GM23338 (cell line): ENCODE measurements around the gene CWH43. TPM values are rescaled to one million over a fixed set of nuclear protein-coding genes. Genes with fewer than 3 reads are reported as not detected.

Experiments used
- ATAC-seq: fragments of 200-7000 bp; cut with Tn5 transposase; 3 replicates; pipeline ENCODE4 v1.9.1; 2020
- DNase-seq: peaks from one replicate; pipeline ENCODE4 v3.0.0-alpha.2; 2015; ENCODE audit warnings: low spot score
- H2AFZ ChIP-seq: fragments of 200-600 bp; sonication (generic); 2 replicates; pipeline ENCODE4 v1.8.0; 2016; ENCODE audit warnings: antibody characterized with exemption, mild to moderate bottlenecking, moderate library complexity
- H3F3A ChIP-seq: fragments of 200-600 bp; sonication (generic); replicated peaks from 2 replicates; pipeline ENCODE4 v1.8.0; 2017; ENCODE audit warnings: antibody characterized with exemption, mixed run types, low read depth
- H3K27ac ChIP-seq: fragments of 200-600 bp; sonication (generic); 2 replicates; pipeline ENCODE4 v1.6.1; 2016; ENCODE audit warnings: low read depth
- H3K27me3 ChIP-seq: fragments of 200-600 bp; sonication (generic); 2 replicates; pipeline ENCODE4 v1.8.0; 2016; ENCODE audit warnings: mild to moderate bottlenecking, mixed run types, moderate library complexity; ENCODE audit not compliant: insufficient read depth
- H3K36me3 ChIP-seq: fragments of 200-600 bp; sonication (generic); 2 replicates; pipeline ENCODE4 v1.8.0; 2016; ENCODE audit warnings: mild to moderate bottlenecking; ENCODE audit not compliant: insufficient read depth
- H3K4me1 ChIP-seq: fragments of 200-600 bp; sonication (generic); 2 replicates; pipeline ENCODE4 v1.8.0; 2016; ENCODE audit warnings: mild to moderate bottlenecking, moderate library complexity; ENCODE audit not compliant: insufficient read depth
- H3K4me2 ChIP-seq: fragments of 200-600 bp; sonication (generic); 2 replicates; pipeline ENCODE4 v1.7.1; 2017; ENCODE audit warnings: mixed run types
- H3K4me3 ChIP-seq: fragments of 200-600 bp; sonication (generic); 2 replicates; pipeline ENCODE4 v1.6.1; 2016; ENCODE audit warnings: mixed run types
- H3K79me2 ChIP-seq: fragments of 200-600 bp; sonication (generic); replicated peaks from 2 replicates; pipeline ENCODE4 v1.8.0; 2017; ENCODE audit warnings: mild to moderate bottlenecking; ENCODE audit not compliant: insufficient read depth
- H3K9me2 ChIP-seq: fragments of 200-600 bp; sonication (generic); 2 replicates; pipeline ENCODE4 v1.8.0; 2017; ENCODE audit not compliant: insufficient read depth
- H4K20me1 ChIP-seq: fragments of 200-600 bp; sonication (generic); replicated peaks from 2 replicates; pipeline ENCODE4 v1.8.0; 2017; ENCODE audit warnings: mild to moderate bottlenecking; ENCODE audit not compliant: insufficient read depth
- H3K27ac Mint-ChIP-seq: 2 replicates; pipeline ENCODE4 v1.8.0; 2020; ENCODE audit warnings: inconsistent platforms, mild to moderate bottlenecking, moderate library complexity, mixed read lengths
- H3K27me3 Mint-ChIP-seq: 3 replicates; pipeline ENCODE4 v1.8.0; 2022; ENCODE audit warnings: low read depth, mild to moderate bottlenecking, moderate library complexity, mixed read lengths, inconsistent platforms; ENCODE audit not compliant: insufficient read depth, poor library complexity
- H3K36me3 Mint-ChIP-seq: 3 replicates; pipeline ENCODE4 v1.8.0; 2021; ENCODE audit warnings: low read depth, mild to moderate bottlenecking, inconsistent platforms, moderate library complexity, mixed read lengths
- H3K4me1 Mint-ChIP-seq: 3 replicates; pipeline ENCODE4 v1.8.0; 2020; ENCODE audit warnings: mild to moderate bottlenecking, inconsistent platforms, mixed read lengths
- H3K4me3 Mint-ChIP-seq: 3 replicates; pipeline ENCODE4 v1.8.0; 2021; ENCODE audit warnings: moderate library complexity, mild to moderate bottlenecking, inconsistent platforms, mixed read lengths
- H3K9me3 Mint-ChIP-seq: 3 replicates; pipeline ENCODE4 v1.8.0; 2020; ENCODE audit warnings: moderate library complexity, mild to moderate bottlenecking, inconsistent platforms, mixed read lengths
- NANOG ChIP-seq: IDR thresholded peaks from 2 replicates; pipeline ENCODE4 v1.6.1; 2016; ENCODE audit warnings: antibody characterized with exemption, borderline replicate concordance
- POLR2AphosphoS5 ChIP-seq: IDR thresholded peaks from 2 replicates; pipeline ENCODE4 v1.6.1; 2016; ENCODE audit warnings: antibody characterized with exemption, low read depth
- ZNF331 ChIP-seq: fragments of 250-450 bp; sonication (Bioruptor Pico); IDR thresholded peaks from 2 replicates; pipeline ENCODE4 v1.5.0; 2020; ENCODE audit warnings: low read depth, mild to moderate bottlenecking, moderate library complexity
- polyA plus RNA-seq: library from polyadenylated mRNA; unstranded; fragments of >200 nt; fragmentation: Nextera tagmentation; extraction: Ambion mirVana; gene quantifications from 2 replicates; pipeline ENCODE4 v1.2.1, GENCODE V29; 2016
- total RNA-seq: library from RNA; depleted of rRNA; stranded (reverse); fragments of >200 nt; shearing (Covaris generic); gene quantifications from 2 replicates; pipeline ENCODE4 v1.2.3, GENCODE V29; 2014
- TF ChIP-seq, protein P1 (sequence below): fragments of 250-450 bp; sonication (Bioruptor Pico); IDR thresholded peaks from 2 replicates; pipeline ENCODE4 v1.5.0; 2020; ENCODE audit warnings: mild to moderate bottlenecking, moderate library complexity
- TF ChIP-seq, protein P2 (sequence below), 2 experiments: fragments of 200-600 bp in 1 of 2; sonication (generic) in 1 of 2; conservative IDR thresholded peaks; 2 replicates each; pipeline versions ENCODE4 v1.5.1 to v1.6.1; 2016 to 2017; ENCODE audit warnings: antibody characterized with exemption in 2 of 2, low read depth in 2 of 2, mild to moderate bottlenecking in 2 of 2, moderate library complexity in 1 of 2

CWH43 gene
- total and polyA plus RNA-seq, 2 experiments from 2014 or later, result not detected

DNA sequence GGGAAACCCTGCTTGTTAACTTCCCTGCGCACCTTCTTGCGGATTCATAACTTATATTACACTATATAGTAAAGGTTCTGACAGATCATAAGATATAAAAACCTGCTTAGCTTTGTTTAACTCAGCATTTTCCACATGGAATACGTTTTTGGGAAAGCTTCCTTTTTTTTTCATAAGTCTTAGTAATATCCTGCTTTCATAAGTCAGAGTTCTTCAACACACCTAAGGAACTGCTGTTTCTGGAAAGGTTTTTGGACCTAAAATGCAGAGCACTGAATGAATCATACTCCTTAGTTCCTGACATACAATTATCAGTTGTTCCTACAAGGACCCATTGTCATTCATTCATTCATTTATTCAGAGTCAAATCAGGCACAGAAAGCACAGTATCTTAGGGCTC lies 47.2 kb upstream of the CWH43 start (continued):
- TF ChIP-seq, protein P1, sequence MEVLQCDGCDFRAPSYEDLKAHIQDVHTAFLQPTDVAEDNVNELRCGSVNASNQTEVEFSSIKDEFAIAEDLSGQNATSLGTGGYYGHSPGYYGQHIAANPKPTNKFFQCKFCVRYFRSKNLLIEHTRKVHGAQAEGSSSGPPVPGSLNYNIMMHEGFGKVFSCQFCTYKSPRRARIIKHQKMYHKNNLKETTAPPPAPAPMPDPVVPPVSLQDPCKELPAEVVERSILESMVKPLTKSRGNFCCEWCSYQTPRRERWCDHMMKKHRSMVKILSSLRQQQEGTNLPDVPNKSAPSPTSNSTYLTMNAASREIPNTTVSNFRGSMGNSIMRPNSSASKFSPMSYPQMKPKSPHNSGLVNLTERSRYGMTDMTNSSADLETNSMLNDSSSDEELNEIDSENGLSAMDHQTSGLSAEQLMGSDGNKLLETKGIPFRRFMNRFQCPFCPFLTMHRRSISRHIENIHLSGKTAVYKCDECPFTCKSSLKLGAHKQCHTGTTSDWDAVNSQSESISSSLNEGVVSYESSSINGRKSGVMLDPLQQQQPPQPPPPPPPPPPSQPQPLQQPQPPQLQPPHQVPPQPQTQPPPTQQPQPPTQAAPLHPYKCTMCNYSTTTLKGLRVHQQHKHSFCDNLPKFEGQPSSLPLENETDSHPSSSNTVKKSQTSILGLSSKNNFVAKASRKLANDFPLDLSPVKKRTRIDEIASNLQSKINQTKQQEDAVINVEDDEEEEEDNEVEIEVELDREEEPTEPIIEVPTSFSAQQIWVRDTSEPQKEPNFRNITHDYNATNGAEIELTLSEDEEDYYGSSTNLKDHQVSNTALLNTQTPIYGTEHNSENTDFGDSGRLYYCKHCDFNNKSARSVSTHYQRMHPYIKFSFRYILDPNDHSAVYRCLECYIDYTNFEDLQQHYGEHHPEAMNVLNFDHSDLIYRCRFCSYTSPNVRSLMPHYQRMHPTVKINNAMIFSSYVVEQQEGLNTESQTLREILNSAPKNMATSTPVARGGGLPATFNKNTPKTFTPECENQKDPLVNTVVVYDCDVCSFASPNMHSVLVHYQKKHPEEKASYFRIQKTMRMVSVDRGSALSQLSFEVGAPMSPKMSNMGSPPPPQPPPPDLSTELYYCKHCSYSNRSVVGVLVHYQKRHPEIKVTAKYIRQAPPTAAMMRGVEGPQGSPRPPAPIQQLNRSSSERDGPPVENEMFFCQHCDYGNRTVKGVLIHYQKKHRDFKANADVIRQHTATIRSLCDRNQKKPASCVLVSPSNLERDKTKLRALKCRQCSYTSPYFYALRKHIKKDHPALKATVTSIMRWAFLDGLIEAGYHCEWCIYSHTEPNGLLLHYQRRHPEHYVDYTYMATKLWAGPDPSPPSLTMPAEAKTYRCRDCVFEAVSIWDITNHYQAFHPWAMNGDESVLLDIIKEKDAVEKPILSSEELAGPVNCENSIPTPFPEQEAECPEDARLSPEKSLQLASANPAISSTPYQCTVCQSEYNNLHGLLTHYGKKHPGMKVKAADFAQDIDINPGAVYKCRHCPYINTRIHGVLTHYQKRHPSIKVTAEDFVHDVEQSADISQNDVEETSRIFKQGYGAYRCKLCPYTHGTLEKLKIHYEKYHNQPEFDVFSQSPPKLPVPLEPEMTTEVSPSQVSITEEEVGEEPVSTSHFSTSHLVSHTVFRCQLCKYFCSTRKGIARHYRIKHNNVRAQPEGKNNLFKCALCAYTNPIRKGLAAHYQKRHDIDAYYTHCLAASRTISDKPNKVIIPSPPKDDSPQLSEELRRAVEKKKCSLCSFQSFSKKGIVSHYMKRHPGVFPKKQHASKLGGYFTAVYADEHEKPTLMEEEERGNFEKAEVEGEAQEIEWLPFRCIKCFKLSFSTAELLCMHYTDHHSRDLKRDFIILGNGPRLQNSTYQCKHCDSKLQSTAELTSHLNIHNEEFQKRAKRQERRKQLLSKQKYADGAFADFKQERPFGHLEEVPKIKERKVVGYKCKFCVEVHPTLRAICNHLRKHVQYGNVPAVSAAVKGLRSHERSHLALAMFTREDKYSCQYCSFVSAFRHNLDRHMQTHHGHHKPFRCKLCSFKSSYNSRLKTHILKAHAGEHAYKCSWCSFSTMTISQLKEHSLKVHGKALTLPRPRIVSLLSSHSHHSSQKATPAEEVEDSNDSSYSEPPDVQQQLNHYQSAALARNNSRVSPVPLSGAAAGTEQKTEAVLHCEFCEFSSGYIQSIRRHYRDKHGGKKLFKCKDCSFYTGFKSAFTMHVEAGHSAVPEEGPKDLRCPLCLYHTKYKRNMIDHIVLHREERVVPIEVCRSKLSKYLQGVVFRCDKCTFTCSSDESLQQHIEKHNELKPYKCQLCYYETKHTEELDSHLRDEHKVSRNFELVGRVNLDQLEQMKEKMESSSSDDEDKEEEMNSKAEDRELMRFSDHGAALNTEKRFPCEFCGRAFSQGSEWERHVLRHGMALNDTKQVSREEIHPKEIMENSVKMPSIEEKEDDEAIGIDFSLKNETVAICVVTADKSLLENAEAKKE (CRISPR knock-in tag), result no peak

DNA sequence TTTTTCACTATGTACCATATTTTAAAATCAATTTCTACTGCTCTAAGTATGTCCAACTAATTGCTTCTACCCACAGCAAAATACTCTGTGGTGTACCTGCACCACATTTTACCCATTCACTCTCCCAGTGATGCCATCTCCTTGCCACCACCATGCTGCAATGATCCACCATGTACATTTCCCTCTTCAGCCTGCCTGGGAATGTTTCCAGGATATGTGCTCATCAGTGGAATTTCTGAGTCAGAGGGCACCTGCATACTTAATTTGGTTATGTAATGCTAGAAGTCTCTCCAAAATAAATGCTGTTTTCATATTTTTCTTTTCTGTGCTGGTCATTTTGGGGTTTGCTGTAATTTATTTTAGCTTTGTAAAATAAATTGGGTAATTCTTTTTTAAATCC lies 46.3 kb upstream of the CWH43 start:
- Mint-ChIP-seq H3K9me3 (peaks cover 7% of the 10 kb centered on the region), H3K4me3 (no peak overlapping the region), H3K27me3 (peaks cover 2% of the 10 kb centered on the region), H3K36me3 (0 out of 3 replicates have a peak, but pooled peaks cover 3% of the 10 kb centered on the region), H3K4me1 (peaks cover 3% of the 10 kb centered on the region; the same call in 2 of the 3 replicates), H3K27ac (no peak overlapping the region)
- no peak overlapping the region for H3K4me3 ChIP-seq
- TF ChIP-seq ZNF331 (CRISPR knock-in tag), result no peak
- no peaks in the 10 kb centered on the region for H3K79me2 ChIP-seq
- H3K36me3 ChIP-seq, result no peaks in the 10 kb centered on the region
- H3K4me1 ChIP-seq, result peaks cover 7% of the 10 kb centered on the region; the same call in 1 of the 2 replicates
- H3K27ac ChIP-seq, result no peak overlapping the region
- no peak overlapping the region for H3K4me2 ChIP-seq
- H3K9me2 ChIP-seq, result no peaks in the 10 kb centered on the region
- H3F3A ChIP-seq, result 0 out of 2 replicates have a peak, but pooled peaks cover 3% of the 10 kb centered on the region
- H2AFZ ChIP-seq, result no peak overlapping the region
- DNase-seq, result no peak
- ATAC-seq, result no peak
- H3K27me3 ChIP-seq, result no peaks in the 10 kb centered on the region
- H4K20me1 ChIP-seq, result no peaks in the 10 kb centered on the region

DNA sequence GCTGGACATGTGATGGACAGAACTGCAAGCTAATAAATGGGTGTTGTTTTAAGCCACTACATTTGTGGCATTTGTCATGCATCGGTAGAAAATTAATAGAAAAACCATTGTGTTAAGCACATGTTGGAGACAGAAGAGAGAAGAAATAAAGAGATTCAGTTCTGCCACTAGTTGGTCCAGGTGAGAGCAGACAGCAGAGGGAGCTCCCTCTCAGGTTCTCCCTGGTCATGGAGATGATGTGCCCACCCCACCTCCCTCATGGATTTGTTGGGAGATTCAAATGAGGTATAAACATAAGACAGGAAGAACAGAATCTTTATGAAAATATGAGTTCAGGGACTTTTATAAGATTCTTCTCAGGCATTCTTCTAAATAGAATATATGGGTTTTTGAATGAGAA lies 42.7 kb upstream of the CWH43 start:
- H4K20me1 ChIP-seq, result no peaks in the 10 kb centered on the region
- ATAC-seq, result peak; percentile 82
- H3K27ac Mint-ChIP-seq, result no peak overlapping the region
- no peak for TF ChIP-seq NANOG
- no peak for TF ChIP-seq POLR2AphosphoS5
- TF ChIP-seq, protein P2, sequence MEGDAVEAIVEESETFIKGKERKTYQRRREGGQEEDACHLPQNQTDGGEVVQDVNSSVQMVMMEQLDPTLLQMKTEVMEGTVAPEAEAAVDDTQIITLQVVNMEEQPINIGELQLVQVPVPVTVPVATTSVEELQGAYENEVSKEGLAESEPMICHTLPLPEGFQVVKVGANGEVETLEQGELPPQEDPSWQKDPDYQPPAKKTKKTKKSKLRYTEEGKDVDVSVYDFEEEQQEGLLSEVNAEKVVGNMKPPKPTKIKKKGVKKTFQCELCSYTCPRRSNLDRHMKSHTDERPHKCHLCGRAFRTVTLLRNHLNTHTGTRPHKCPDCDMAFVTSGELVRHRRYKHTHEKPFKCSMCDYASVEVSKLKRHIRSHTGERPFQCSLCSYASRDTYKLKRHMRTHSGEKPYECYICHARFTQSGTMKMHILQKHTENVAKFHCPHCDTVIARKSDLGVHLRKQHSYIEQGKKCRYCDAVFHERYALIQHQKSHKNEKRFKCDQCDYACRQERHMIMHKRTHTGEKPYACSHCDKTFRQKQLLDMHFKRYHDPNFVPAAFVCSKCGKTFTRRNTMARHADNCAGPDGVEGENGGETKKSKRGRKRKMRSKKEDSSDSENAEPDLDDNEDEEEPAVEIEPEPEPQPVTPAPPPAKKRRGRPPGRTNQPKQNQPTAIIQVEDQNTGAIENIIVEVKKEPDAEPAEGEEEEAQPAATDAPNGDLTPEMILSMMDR (conservative IDR thresholded peaks at IDR 0.05; ENCODE audit: low read depth in 2 of 2), result peak; percentile 72 to 74

More for the DNA sequence above, 42.7 kb upstream of the CWH43 start:
- Histone ChIP-seq H3K4me2 (no peak overlapping the region), H3K79me2 (no peaks in the 10 kb centered on the region), H3K36me3 (no peaks in the 10 kb centered on the region), H3K4me3 (no peak overlapping the region), H3K27ac (no peak overlapping the region), H2AFZ (peak overlapping the region; percentile 0; the same call in 1 of the 2 replicates), H3K4me1 (peaks cover 13% of the 10 kb centered on the region), H3F3A (0 out of 2 replicates have a peak, but pooled peaks cover 3% of the 10 kb centered on the region), H3K27me3 (0 out of 2 replicates have a peak, but pooled peaks cover 3% of the 10 kb centered on the region), H3K9me2 (no peaks in the 10 kb centered on the region)
- peak; percentile 73 for DNase-seq
- Mint-ChIP-seq H3K9me3 (peaks cover 2% of the 10 kb centered on the region), H3K4me3 (no peak overlapping the region), H3K27me3 (peaks cover 2% of the 10 kb centered on the region), H3K36me3 (no peaks in the 10 kb centered on the region), H3K4me1 (peaks cover 7% of the 10 kb centered on the region; the same call in 2 of the 3 replicates)
